Liver (tissue), 9 donors: ENCODE results near the gene CALR. TPM values are rescaled to one million over a fixed set of nuclear protein-coding genes. Genes with fewer than 3 reads are reported as not detected.

ENCODE experiments used
- DNase-seq: peaks from one replicate; pipeline ENCODE4 v3.0.0-alpha.2; 2017; ENCODE audit warnings: low spot score
- H3K27ac ChIP-seq, 2 donors: one replicate each; pipeline ENCODE4 v1.7.0; 2013; ENCODE audit warnings: inconsistent platforms in 2 of 2, low read length in 2 of 2, control low read depth in 1 of 2, low read depth in 1 of 2, mild to moderate bottlenecking in 1 of 2
- H3K27me3 ChIP-seq, 4 donors: one replicate each; pipeline versions ENCODE4 v1.6.1 to v1.7.0; 2013; ENCODE audit warnings: low read length in 3 of 4, inconsistent platforms in 1 of 4, mild to moderate bottlenecking in 1 of 4, moderate library complexity in 1 of 4; ENCODE audit not compliant: control insufficient read depth in 4 of 4, insufficient read depth in 4 of 4
- H3K36me3 ChIP-seq, 4 donors: one replicate each; pipeline versions ENCODE4 v1.6.1 to v1.7.0; 2013; ENCODE audit warnings: low read length in 3 of 4, mild to moderate bottlenecking in 3 of 4, low read depth in 1 of 4, moderate library complexity in 1 of 4; ENCODE audit not compliant: control insufficient read depth in 4 of 4, insufficient read depth in 3 of 4
- H3K4me1 ChIP-seq, 4 donors: one replicate each; pipeline versions ENCODE4 v1.6.1 to v1.7.0; 2013; ENCODE audit warnings: low read length in 3 of 4, mild to moderate bottlenecking in 3 of 4, moderate library complexity in 1 of 4; ENCODE audit not compliant: control insufficient read depth in 4 of 4, insufficient read depth in 4 of 4
- H3K4me3 ChIP-seq, 3 donors: one replicate each; pipeline versions ENCODE4 v1.6.1 to v1.7.0; 2013; ENCODE audit warnings: low read length in 3 of 3, control low read depth in 1 of 3, low read depth in 1 of 3, mild to moderate bottlenecking in 1 of 3
- H3K9ac ChIP-seq, 2 donors: one replicate each; pipeline ENCODE4 v1.7.0; 2013; ENCODE audit warnings: low read length in 2 of 2, mild to moderate bottlenecking in 2 of 2, moderate library complexity in 2 of 2, control low read depth in 1 of 2, low read depth in 1 of 2
- H3K9me3 ChIP-seq, 4 donors: one replicate each; pipeline versions ENCODE4 v1.6.1 to v1.7.0; 2013; ENCODE audit warnings: low read length in 3 of 4; ENCODE audit not compliant: control insufficient read depth in 4 of 4
- EGR1 ChIP-seq, 2 donors: IDR thresholded peaks; 2 replicates each; pipeline ENCODE4 v1.6.1; 2016 to 2018; ENCODE audit warnings: antibody characterized with exemption in 2 of 2, low read depth in 2 of 2
- GABPA ChIP-seq, 2 donors: IDR thresholded peaks in 1 of 2; conservative IDR thresholded peaks in 1 of 2; 2 replicates each; pipeline ENCODE4 v1.6.1; 2016; ENCODE audit warnings: antibody characterized with exemption in 2 of 2, mild to moderate bottlenecking in 1 of 2, moderate library complexity in 1 of 2
- HNF4A ChIP-seq, 2 donors: conservative IDR thresholded peaks; 2 replicates each; pipeline ENCODE4 v1.6.1; 2016; ENCODE audit warnings: antibody characterized with exemption in 2 of 2, mild to moderate bottlenecking in 2 of 2
- HNF4G ChIP-seq: IDR thresholded peaks from 2 replicates; pipeline ENCODE4 v1.6.1; 2016; ENCODE audit warnings: antibody characterized with exemption
- JUND ChIP-seq, 2 donors: IDR thresholded peaks; 2 replicates each; pipeline ENCODE4 v1.6.1; 2016; ENCODE audit warnings: antibody characterized with exemption in 2 of 2
- NR2F2 ChIP-seq: IDR thresholded peaks from 2 replicates; pipeline ENCODE4 v1.6.1; 2016; ENCODE audit warnings: antibody characterized with exemption
- RXRA ChIP-seq, 2 donors: IDR thresholded peaks; 2 replicates each; pipeline ENCODE4 v1.6.1; 2017 to 2018; ENCODE audit warnings: antibody characterized with exemption in 2 of 2, mild to moderate bottlenecking in 1 of 2
- SP1 ChIP-seq: IDR thresholded peaks from 2 replicates; pipeline ENCODE4 v1.6.1; 2018; ENCODE audit warnings: antibody characterized with exemption, mild to moderate bottlenecking
- TAF1 ChIP-seq: conservative IDR thresholded peaks from 2 replicates; pipeline ENCODE4 v1.6.1; 2016; ENCODE audit warnings: antibody characterized with exemption, mild to moderate bottlenecking
- YY1 ChIP-seq: IDR thresholded peaks from 2 replicates; pipeline ENCODE4 v1.6.1; 2016; ENCODE audit warnings: antibody characterized with exemption, mild to moderate bottlenecking
- WGBS: extraction: QIAGEN DNeasy Blood & Tissue Kit; methylation state at CpG from one replicate; pipeline ENCODE4 v1.1.7; 2013; 5-methylcytosine and 5-hydroxymethylcytosine counted together
- polyA plus RNA-seq, 2 donors: library from polyadenylated mRNA; stranded (reverse) in 1 of 2; unstranded in 1 of 2; fragments of 200-250 nt in 1 of 2; fragments of >200 nt in 1 of 2; fragmentation: Nextera tagmentation in 1 of 2; extraction: Ambion mirVana in 1 of 2; gene quantifications; one replicate each; pipeline versions ENCODE4 v1.2.1 to v1.2.3, GENCODE V29; 2013 to 2015
- total RNA-seq, 2 donors: library from RNA; depleted of rRNA; stranded (reverse); fragments of >200 nt; gene quantifications; one replicate each; pipeline ENCODE4 v1.2.3, GENCODE V29; 2014
- TF ChIP-seq, protein P1 (sequence below): IDR thresholded peaks from 2 replicates; pipeline ENCODE4 v1.6.1; 2016; ENCODE audit warnings: antibody characterized with exemption
- TF ChIP-seq, protein P2 (sequence below): IDR thresholded peaks from 2 replicates; pipeline ENCODE4 v1.6.1; 2016; ENCODE audit warnings: antibody characterized with exemption
- TF ChIP-seq, protein P3 (sequence below): IDR thresholded peaks from 2 replicates; pipeline ENCODE4 v1.6.1; 2016; ENCODE audit warnings: antibody characterized with exemption, mild to moderate bottlenecking
- TF ChIP-seq, protein P4 (sequence below): fragments of 150-350 bp; IDR thresholded peaks from 2 replicates; pipeline ENCODE4 v1.5.1; 2017; ENCODE audit warnings: improper control_type of control experiment, low read depth, low read length; ENCODE audit not compliant: missing input control
- TF ChIP-seq, protein P5 (sequence below): IDR thresholded peaks from 2 replicates; pipeline ENCODE4 v1.6.1; 2016; ENCODE audit warnings: antibody characterized with exemption
- donor health status: healthy.
- donor health status: healthy.
- donor health status: healthy.
- donor health status: healthy.
- donor health status: healthy.

CALR gene
- total and polyA plus RNA-seq, 4 donors = 618 to 1,316 (median 1,070) TPM

DNA sequence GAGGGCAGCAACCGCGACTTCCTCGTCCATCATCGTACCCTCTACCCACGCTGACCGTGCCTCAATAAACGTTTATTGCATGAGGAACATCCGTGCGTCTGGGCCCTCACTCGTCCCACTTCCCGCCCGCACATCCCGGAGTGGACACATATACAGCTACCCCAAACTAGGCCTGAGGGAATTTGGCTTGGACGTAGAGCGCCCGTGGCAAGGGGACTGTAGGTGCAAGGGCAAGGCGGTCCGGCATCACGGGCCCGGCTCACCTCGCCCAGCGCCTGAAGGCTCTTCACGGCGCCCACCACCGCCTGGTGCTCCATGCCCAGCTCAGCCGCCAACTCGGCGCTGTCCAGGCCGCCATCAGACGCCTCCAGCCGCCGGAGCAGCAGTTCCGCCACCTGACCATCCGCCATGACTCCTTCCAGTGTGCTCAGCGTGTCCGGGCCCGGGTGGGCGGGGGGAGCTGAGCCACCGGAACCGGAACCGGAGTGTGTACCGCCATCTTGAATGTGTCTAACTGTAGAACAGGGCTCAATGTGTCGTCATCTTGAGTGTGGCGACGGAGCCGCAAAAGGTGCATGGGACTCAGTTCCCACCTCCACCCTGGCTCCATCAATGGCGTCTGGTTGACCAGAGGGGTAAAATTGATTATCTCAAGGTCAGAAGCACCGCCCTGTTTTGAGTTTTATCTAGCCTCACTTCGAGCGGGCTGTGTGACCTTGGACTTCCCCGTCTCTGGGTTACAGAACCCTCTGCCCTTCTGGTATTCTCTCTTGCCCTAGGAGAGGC lies 4.9 kb upstream of the CALR start, which contains the start of gene FARSA:
FARSA (minus strand) TSS at position 425 of the 786 bp plus-strand sequence; CDS start at position 410, 15 bp downstream.
- TF ChIP-seq NR2F2 (peak; percentile 10), RXRA (IDR thresholded peaks at IDR 0.05) (peak; percentile 16 to 27), YY1 (peak; percentile 100), HNF4A (conservative IDR thresholded peaks at IDR 0.05) (peak; percentile 23 to 39), GABPA (IDR thresholded peaks at IDR 0.05 in 1 of 2, conservative IDR thresholded peaks at IDR 0.05 in 1 of 2) (peak; percentile 93 to 98), JUND (IDR thresholded peaks at IDR 0.05) (peak in 1 of 2 donors; percentile 30), EGR1 (IDR thresholded peaks at IDR 0.05; ENCODE audit: low read depth in 2 of 2) (peak in 1 of 2 donors; percentile 34), SP1 (peak; percentile 42), HNF4G (no peak), TAF1 (peak; percentile 45)
- TF ChIP-seq, protein P1, sequence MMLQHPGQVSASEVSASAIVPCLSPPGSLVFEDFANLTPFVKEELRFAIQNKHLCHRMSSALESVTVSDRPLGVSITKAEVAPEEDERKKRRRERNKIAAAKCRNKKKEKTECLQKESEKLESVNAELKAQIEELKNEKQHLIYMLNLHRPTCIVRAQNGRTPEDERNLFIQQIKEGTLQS = no peak
- TF ChIP-seq, protein P2, sequence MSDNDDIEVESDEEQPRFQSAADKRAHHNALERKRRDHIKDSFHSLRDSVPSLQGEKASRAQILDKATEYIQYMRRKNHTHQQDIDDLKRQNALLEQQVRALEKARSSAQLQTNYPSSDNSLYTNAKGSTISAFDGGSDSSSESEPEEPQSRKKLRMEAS = no peak
- TF ChIP-seq, protein P3, sequence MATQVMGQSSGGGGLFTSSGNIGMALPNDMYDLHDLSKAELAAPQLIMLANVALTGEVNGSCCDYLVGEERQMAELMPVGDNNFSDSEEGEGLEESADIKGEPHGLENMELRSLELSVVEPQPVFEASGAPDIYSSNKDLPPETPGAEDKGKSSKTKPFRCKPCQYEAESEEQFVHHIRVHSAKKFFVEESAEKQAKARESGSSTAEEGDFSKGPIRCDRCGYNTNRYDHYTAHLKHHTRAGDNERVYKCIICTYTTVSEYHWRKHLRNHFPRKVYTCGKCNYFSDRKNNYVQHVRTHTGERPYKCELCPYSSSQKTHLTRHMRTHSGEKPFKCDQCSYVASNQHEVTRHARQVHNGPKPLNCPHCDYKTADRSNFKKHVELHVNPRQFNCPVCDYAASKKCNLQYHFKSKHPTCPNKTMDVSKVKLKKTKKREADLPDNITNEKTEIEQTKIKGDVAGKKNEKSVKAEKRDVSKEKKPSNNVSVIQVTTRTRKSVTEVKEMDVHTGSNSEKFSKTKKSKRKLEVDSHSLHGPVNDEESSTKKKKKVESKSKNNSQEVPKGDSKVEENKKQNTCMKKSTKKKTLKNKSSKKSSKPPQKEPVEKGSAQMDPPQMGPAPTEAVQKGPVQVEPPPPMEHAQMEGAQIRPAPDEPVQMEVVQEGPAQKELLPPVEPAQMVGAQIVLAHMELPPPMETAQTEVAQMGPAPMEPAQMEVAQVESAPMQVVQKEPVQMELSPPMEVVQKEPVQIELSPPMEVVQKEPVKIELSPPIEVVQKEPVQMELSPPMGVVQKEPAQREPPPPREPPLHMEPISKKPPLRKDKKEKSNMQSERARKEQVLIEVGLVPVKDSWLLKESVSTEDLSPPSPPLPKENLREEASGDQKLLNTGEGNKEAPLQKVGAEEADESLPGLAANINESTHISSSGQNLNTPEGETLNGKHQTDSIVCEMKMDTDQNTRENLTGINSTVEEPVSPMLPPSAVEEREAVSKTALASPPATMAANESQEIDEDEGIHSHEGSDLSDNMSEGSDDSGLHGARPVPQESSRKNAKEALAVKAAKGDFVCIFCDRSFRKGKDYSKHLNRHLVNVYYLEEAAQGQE = peak; percentile 72
- Histone ChIP-seq H3K4me1 (peaks cover 6 to 31% (median 23%) of the 10 kb centered on the region in 4 donors), H3K27ac (peak within 1 kb of the TSS; percentile 77 to 79), H3K36me3 (peaks cover 4 to 17% (median 10%) of the 10 kb centered on the region in 4 donors), H3K27me3 (no peaks in the 10 kb centered on the region), H3K9me3 (no peaks in the 10 kb centered on the region), H3K4me3 (peak within 1 kb of the TSS; percentile 77 to 93 (median 91)), H3K9ac (peak within 1 kb of the TSS; percentile 26 to 82)
- DNase-seq = peak; percentile 93
- WGBS = under 1% methylated on average over 51 of the region's 51 CpGs

DNA sequence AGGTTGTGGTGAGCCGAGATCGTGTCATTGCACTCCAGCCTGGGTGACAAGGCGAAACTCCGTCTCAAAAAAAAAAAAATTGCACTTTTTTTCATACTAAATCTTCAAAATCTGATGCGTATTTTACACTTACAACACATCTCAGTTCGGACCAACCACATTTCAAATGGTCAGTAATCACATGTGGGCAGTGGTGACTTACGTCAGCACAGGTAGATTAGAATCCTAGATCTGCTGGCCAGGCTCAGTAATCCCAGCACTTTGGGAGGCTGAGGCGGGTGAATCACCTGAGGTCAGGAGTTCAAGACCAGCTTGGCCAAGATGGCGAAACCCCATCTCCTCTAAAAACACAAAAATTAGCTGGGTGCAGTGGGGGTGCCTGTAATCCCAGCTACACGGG lies 3.3 kb upstream of the CALR start:
- H3K27ac ChIP-seq = no peak overlapping the region
- TF ChIP-seq, protein P3 = no peak
- TF ChIP-seq, protein P4, sequence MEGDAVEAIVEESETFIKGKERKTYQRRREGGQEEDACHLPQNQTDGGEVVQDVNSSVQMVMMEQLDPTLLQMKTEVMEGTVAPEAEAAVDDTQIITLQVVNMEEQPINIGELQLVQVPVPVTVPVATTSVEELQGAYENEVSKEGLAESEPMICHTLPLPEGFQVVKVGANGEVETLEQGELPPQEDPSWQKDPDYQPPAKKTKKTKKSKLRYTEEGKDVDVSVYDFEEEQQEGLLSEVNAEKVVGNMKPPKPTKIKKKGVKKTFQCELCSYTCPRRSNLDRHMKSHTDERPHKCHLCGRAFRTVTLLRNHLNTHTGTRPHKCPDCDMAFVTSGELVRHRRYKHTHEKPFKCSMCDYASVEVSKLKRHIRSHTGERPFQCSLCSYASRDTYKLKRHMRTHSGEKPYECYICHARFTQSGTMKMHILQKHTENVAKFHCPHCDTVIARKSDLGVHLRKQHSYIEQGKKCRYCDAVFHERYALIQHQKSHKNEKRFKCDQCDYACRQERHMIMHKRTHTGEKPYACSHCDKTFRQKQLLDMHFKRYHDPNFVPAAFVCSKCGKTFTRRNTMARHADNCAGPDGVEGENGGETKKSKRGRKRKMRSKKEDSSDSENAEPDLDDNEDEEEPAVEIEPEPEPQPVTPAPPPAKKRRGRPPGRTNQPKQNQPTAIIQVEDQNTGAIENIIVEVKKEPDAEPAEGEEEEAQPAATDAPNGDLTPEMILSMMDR = no peak
- TF ChIP-seq RXRA (IDR thresholded peaks at IDR 0.05) (no peak), JUND (IDR thresholded peaks at IDR 0.05) (no peak), YY1 (no peak), SP1 (no peak), TAF1 (no peak), NR2F2 (no peak)
- TF ChIP-seq, protein P1 = no peak
- TF ChIP-seq, protein P5, sequence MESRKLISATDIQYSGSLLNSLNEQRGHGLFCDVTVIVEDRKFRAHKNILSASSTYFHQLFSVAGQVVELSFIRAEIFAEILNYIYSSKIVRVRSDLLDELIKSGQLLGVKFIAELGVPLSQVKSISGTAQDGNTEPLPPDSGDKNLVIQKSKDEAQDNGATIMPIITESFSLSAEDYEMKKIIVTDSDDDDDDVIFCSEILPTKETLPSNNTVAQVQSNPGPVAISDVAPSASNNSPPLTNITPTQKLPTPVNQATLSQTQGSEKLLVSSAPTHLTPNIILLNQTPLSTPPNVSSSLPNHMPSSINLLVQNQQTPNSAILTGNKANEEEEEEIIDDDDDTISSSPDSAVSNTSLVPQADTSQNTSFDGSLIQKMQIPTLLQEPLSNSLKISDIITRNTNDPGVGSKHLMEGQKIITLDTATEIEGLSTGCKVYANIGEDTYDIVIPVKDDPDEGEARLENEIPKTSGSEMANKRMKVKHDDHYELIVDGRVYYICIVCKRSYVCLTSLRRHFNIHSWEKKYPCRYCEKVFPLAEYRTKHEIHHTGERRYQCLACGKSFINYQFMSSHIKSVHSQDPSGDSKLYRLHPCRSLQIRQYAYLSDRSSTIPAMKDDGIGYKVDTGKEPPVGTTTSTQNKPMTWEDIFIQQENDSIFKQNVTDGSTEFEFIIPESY = no peak
- 96% methylated on average over 10 of the region's 10 CpGs for WGBS
- no peaks in the 10 kb centered on the region for H3K9me3 ChIP-seq
- peaks cover 5 to 6% (median 6%) of the 10 kb centered on the region in 4 donors for H3K36me3 ChIP-seq
- peaks cover 6 to 40% (median 30%) of the 10 kb centered on the region in 4 donors for H3K4me1 ChIP-seq
- DNase-seq = no peak
- no peaks in the 10 kb centered on the region for H3K27me3 ChIP-seq
- no peak overlapping the region for H3K9ac ChIP-seq
- H3K4me3 ChIP-seq = no peak overlapping the region
